Measurements from ENCODE around the gene AXL. TPM values are rescaled to one million over a fixed set of nuclear protein-coding genes. Genes with fewer than 3 reads are reported as not detected.

Gene AXL
- total and polyA plus RNA-seq, 2 of the 13 experiments (the other 11 are each of a cell fraction or from before 2014, with no cell fraction given) = 0.71 to 5.9 TPM

- TF ChIP-seq ZBTB49 (CRISPR knock-in tag; IDR thresholded peaks at IDR 0.05; ENCODE audit: borderline replicate concordance) (no peak; the same call in 1 of the 2 replicates), CEBPB (IDR thresholded peaks at IDR 0.05; ENCODE audit: borderline replicate concordance, low read depth, low read length) (peak; percentile 22; the same call in 1 of the 2 replicates), ZNF234 (CRISPR knock-in tag; conservative IDR thresholded peaks at IDR 0.05) (0 out of 2 replicates have a peak, but pooled peaks have one; percentile 29), ZNF260 (CRISPR knock-in tag; IDR thresholded peaks at IDR 0.05; ENCODE audit: borderline replicate concordance, low read depth) (no peak), NR3C1 (CRISPR knock-in tag; IDR thresholded peaks at IDR 0.05) (no peak), GMEB2 (CRISPR knock-in tag; IDR thresholded peaks at IDR 0.05; ENCODE audit: low read depth) (peak; percentile 66), SMAD1 (CRISPR knock-in tag; IDR thresholded peaks at IDR 0.05; ENCODE audit: borderline replicate concordance, low read depth) (0 out of 2 replicates have a peak, but pooled peaks have one; percentile 18), TCF12 (IDR thresholded peaks at IDR 0.05) (no peak), TCF12 (CRISPR knock-in tag; IDR thresholded peaks at IDR 0.05) (0 out of 2 replicates have a peak, but pooled peaks have one; percentile 70), SMYD3 (CRISPR knock-in tag; IDR thresholded peaks at IDR 0.05) (no peak; the same call in 1 of the 2 replicates), NCOA1 (CRISPR knock-in tag; IDR thresholded peaks at IDR 0.05) (no peak), ZNF746 (CRISPR knock-in tag; IDR thresholded peaks at IDR 0.05) (peak; percentile 43; the same call in 1 of the 2 replicates), DR1 (CRISPR knock-in tag; IDR thresholded peaks at IDR 0.05) (peak; percentile 44), ZNF614 (CRISPR knock-in tag; IDR thresholded peaks at IDR 0.05; ENCODE audit: borderline replicate concordance) (no peak), TBX2 (CRISPR knock-in tag; IDR thresholded peaks at IDR 0.05; ENCODE audit: borderline replicate concordance) (peak; percentile 76), GTF2F1 (IDR thresholded peaks at IDR 0.05; ENCODE audit: low read length) (no peak), GFI1 (CRISPR knock-in tag; IDR thresholded peaks at IDR 0.05; ENCODE audit: borderline replicate concordance) (no peak), IRF1 (CRISPR knock-in tag; IDR thresholded peaks at IDR 0.05; ENCODE audit: low read depth) (no peak), ZNF572 (CRISPR knock-in tag; IDR thresholded peaks at IDR 0.05) (0 out of 2 replicates have a peak, but pooled peaks have one; percentile 65)
- TF ChIP-seq, protein P1, sequence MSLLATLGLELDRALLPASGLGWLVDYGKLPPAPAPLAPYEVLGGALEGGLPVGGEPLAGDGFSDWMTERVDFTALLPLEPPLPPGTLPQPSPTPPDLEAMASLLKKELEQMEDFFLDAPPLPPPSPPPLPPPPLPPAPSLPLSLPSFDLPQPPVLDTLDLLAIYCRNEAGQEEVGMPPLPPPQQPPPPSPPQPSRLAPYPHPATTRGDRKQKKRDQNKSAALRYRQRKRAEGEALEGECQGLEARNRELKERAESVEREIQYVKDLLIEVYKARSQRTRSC (CRISPR knock-in tag; IDR thresholded peaks at IDR 0.05; ENCODE audit: low read depth) = no peak
Observed at GRCh38 chr19:41263850-41264580, 45.0 kb downstream of the AXL start, which contains the start of gene HNRNPUL1 (continued).

All from HepG2 (cell line).